SK-N-DZ (cell line): Measurements from ENCODE around the gene DAGLA.
A peak's percentile ranks its signal among the peaks of the same experiment; 100 is the strongest.

Source experiments
- DNase-seq: peaks from one replicate; pipeline ENCODE4 v3.0.0-alpha.2; 2015; ENCODE audit warnings: low spot score

Gene DAGLA

DNA sequence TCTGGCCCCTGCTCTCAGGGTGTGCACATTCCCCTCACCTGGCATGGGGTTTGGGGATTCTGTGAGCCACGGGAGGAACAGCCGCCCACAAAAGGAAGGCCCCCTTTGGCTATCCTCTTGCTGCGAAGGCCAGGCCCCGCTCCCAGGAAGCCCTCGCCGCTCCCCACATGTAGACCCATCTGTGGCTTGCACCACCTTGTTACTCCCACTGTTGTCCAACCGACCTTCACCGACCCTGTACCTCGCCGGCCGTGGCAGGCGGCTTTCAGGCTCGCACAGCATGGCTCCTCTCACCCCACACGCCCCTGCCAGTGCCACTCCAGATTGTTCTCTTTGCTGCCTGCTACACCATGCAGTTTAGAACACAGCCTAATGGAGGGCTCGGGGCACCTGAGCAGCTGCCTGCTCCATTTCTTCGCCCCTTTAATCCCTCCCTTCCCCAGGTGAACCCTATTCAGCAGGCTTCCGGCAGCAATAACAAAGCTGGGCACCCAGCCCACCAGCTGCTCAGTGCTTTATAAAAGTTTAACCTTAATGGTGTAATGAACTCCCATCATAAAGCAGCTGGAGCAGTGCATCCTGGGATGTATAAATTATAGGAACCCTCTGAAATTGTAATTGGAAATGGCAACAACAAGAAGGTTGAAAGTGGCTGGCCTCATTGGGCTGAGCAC, 10.7 kb downstream of the DAGLA start:
- DNase-seq: no peak

DNA sequence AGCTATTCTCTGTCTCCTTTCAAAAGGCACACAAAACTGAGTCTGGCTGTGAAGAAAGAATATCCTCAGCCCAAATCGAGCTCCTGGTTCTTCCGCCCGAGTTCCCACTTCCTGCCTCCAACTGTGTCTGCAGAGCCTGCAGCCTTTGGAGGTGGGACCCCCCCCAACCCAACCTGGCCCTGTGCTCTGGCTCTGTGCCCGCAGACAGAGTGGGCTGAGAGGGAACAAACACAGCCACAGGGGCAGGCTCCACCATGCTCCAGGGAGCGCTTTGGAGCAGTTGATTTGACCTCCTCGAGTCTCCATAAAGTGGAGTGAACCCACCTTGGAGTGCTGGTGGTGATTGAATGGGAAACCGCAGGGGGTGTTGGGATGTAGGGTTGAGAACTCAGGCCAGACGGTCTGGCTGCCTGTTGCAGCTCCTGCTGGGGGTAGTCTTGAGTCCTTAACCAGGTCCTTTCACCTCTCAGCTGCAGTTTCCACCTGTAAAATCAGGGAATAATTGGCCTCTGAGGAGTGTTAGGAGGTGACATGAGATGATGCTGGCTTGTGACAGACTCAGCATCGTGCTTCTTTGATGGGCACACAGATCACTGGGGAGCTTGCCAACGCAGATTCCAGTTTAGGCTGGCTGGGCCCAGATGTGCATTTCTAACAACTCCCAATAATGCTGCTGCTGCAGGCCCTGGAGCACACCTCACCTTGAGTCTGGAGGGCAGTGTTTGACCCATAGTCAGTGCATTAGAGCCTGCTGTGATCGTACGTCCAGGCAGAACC, 11.4 kb downstream of the DAGLA start:
- no peak for DNase-seq

DNA sequence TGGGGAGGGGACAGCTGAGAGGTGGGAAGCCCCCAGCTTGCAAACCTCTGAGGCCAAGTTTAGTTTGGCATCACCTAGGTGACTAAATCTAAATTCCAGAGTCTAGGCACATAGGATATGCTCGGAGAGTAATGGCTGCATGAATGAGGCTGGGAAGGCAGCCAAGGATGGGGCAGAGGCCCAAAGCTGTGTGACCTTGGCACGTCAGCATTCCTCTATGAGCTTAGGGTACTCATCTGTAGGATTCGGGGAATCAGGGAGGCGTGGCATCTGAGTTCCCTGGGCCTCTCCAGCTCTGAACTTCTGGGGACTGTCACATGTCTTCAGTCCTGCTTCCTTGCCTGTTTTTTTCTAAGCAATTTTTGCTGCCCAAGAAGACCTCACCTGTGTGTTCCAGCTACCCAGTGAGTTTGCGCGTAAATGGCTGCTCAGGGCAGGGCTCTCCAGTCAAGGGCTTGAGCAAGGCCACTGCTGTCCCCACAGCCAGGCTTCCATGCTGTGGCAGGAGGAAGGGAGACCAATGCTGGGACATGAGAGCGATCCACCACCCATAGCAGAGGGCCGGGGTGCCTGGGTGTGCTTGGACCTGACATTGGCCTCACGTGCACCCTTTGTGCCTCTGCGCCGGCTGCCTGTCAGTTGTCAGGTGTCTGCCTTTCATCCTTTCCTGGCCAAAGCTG, 13.9 kb downstream of the DAGLA start:
- DNase-seq: no peak

DNA sequence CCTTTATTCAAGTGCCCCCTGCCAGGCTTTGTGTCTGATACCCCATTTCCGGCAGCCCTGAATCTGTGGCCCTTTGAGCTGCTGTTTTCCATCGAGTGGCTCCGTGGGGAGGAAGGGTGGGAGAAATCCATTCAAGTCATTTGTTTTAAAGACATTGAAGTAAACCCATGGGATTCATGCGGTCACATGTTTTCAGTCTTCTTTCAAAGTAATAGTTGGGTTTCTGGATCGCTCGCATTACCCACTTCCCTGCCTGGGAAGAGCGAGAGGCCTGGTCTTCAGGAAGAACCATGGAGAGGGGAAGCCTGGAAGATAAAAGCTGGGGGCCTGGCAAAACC, 14.4 kb downstream of the DAGLA start:
- DNase-seq: no peak

DNA sequence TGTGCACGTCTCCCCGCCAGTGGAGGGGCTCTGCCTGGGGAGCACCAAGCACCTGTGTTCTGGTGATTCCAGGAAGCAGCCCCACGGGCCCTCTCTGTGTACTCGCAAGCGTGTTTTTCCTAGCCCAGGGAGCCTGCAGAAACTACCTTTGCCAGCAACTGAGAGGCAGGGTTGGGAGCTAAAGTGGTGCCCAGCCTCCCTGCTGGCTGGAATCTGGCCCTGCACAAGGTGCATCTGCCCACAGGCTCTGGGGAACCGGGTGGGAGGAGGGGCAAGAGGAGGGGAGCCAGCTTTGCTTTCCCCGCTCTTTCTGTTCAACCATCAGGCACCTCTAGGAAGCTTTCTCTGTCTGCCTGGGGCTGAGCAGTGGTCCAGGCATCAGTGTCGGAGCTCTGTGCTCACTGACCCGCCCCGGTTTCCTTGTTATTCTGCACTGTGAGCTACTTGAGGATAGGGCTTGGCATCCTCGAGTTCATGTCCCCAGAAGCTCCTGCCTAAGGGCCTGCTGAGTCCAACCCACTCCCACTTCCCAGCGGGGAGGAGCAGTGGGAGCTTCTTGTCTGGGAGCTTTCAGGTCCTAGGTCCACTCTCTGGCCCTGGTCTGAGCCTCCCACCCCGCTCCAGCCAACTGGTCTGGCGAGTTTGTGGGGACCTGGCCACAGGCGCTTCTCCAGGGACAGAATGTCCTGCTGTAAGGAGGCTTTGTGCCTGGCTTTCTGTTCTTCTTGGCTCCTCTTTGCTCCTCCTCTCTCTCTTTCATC, 14.9 kb downstream of the DAGLA start:
- DNase-seq: no peak

DNA sequence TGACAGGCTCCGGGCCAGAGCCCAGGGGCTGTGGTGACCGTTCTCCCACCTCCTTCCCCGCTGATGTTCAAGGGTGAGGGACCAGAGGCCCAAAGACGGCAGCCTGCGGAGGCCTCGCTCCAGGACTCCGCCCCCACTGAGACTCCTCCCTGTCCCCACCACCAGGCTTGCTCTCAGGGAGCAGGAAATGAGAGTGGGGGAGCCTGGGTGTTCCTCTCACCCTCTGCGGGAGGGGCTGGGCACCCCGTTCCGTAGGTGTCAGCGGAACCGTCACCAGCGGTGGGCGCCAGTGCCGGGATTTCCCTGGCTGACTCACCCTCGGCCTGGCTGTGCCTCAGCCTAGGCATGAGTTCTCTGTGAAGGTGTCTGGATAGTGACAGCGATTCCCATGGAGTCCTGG, 15.7 kb downstream of the DAGLA start:
- DNase-seq: no peak

DNA sequence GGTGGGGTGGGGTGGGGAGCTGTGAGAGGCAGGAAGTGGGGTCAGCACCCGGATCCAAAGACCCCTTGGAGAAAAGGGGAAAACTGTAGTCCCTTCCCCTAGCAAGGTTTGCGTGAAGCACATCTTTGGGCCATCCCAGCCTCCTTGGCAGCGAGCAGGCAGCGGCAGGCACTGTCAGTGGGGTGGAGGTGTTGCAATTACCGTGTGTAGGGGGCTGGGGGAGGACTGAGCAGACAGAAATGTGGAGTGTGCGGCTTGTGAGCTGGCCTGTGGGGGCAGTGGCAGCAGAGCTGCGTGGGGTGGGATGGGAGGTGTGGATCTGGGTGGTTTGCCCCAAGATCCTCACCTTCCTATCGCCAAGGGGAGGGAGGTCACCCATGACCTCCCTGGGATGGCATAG, 16.4 kb downstream of the DAGLA start:
- DNase-seq: no peak

DNA sequence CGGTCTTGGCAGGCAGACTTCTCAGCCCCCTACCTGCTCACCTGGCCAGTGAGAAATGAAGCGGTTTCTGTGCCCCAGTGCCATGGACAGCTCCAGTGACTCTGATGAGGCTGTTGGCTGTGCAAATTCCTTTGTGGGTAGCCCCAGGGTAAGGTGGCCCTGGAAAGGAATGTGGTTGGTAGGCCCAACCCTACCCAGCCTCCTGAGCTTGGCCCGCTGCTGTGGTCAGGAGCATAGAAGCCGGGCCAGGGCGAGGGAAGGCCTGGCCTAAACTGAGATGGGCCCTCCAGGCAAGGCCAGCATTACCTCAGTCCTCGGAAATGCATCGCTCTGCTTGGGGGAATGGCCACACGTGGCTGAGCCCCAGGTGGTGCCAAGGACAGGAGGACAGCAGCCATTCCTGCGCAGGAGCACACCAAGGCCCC, 16.9 kb downstream of the DAGLA start:
- no peak for DNase-seq

DNA sequence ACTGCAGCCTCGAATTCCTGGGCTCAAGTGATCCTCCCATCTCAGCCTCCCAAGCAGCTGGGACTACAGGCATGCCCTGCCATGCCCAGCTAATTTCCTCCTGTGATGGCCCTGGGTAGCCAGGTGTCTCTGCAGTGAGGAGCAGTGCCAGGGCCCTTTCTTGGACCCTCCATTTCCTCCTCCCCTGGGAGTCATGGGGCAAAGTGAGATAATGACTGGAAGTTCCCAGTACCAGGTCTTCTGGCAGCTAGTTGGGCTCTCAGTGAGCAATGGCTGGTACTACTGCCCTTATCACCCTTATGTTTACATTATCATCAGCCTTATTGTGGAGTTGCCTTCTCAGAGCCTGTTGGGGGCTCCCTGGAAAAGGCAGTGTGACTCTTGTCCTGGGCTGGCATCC, 17.6 kb downstream of the DAGLA start:
- no peak for DNase-seq

DNA sequence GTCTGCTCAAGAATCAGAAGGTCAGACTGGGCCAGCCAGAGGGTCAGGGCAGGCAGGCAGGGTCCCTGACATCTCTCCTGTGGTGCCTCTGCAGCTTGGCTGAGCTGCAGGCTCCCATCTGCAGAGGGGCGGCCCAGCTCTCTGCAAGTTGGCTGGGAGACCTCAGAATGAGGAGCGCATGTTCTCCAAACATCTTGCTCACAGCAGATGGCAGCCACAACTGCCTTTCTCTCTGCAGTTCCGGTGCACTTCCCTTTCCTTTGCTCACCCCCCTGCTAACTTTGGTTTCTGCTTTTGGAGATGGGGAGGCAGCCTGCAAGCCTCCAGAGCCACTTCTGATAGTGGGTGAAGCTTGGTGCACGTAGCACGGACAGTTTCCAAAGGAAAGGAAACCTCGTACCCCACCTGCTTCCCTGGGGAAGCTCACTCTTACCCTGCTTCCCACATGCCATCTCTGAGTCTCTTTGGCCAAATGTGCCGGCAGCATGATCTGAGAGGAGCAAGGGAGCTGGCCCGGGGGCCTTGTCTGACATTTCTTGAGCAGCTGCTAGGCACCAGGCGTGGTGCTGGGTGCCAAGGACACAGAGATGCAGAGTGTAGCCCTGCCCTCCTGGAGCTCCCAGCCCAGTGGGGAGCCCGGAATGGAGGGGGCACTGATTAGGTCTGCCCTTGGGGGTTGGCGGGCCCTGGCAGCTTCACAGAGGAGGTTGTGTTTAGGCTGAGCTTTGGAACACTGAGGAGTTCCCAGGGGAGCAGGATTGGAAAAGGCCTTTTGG, 18.2 kb downstream of the DAGLA start:
- DNase-seq: no peak

DNA sequence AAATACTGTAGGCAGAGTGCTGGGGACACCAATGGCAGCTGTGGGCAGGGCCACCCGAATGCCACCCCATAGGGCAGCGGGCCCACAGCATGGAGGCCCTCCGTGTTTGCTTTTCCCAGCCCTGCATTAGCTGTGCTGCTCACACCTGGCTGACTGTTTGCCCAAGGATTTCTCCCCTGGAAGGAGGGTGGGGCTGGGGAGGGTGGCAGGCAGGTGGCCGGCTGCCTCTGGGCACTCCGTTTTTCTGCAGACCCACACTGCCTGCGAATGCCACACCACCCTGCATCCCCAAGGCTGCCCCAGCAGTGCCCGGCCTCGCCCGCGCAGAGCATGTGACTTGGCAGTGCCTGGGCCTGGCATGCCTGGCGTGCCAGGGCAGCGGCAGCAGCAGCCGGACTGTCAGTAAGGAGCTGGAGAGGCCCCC, 19.6 kb downstream of the DAGLA start:
- no peak for DNase-seq

DNA sequence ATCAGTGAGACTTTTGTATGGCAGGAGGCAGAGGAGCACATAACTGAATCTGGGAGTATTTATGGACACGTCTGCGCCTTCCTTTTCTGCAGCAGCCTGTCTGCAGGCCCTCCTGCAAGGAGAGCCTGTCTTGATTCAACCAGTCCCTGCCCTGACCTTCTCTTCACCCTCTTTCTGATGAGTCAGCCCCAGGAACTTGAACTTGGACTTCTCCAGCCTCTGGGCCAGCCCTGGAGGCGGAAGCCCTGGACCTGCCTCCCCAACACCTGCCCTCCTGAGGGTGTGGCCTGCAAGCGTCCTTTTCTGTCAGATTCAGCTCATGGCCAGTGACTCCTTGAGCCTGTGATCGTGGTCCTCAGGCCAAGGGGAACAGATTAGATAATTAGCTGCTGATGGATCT, 20.0 kb downstream of the DAGLA start:
- DNase-seq: no peak

DNA sequence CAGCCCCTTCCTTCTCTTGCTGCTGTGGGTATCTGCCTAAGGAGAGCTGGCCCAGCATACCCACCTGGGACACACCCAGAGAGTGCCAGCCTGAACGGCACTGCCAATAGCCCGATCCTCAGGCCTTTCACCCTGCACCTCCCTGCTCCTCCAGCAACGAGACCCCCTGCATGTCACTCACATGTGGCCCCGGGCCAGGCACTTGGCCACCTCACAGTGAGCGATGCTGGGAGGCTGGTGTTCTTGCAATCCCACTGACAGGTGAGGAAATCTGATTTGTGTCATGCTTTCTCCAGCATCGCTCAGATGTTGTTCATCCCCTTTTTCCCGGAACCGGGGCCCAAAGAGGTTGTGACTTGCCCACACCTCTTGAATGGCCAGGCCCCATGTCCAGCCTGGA, 20.5 kb downstream of the DAGLA start:
- no peak for DNase-seq

DNA sequence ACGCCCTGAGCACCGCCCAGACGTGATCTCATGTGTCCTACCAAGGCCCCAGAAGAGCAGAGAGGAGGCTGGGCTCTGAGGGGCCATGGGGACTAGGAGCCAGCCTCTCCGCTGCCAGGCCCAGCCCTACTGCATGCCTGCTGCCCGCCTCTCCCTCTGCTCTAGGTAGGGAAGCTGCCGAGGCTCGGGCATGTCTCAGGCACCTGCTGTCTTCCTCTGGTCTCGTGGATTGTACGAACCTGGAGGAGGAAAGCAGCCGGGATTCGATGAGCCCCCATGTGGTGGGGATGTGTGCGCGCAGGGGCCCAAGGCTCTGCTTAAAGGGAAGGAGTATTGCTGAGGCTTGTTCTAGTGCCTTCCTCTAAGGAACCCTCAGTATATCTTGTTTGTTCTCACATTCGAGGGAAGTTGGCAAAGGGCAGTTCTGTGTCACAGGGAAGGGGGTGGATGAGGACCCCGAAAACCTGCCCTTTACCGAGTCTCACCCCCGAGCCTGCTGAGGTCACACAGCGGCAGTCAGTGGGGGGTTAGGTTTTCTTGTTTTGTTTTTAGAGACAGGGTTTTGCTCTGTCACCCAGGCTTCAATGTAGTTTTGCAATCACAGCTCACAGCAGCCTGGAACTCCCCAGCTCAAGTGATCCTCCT, 21.2 kb downstream of the DAGLA start:
- DNase-seq: peak; percentile 64

DNA sequence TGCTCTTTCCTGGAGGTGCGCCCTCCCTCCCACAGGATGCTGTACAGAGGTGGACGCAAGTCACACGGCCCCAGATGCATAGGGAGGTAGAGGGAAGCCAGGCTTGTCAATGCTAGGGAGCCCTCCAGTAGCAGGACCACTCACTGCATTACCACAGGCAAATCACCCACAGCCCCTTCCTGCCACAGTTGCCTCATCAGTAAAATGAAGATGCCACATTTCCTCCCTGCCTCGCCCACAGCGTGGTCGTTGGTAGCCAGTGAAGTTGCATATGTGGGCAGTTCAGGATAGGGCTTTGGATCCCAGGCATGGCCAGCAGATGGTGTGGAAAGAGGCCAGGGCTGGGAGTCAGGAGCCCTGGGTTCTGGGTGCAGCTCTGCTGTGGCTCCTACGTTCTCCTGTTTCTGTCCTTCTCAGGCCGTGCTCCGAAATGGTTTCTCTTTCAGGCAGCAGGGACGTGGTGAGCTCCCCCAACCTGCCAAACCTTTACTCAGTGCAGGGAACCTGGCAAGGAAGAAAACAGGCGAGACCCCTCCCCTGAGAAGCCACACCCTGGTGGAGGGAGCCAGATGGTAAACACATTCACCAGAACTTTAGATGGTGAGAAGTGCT, 22.6 kb downstream of the DAGLA start:
- no peak for DNase-seq

DNA sequence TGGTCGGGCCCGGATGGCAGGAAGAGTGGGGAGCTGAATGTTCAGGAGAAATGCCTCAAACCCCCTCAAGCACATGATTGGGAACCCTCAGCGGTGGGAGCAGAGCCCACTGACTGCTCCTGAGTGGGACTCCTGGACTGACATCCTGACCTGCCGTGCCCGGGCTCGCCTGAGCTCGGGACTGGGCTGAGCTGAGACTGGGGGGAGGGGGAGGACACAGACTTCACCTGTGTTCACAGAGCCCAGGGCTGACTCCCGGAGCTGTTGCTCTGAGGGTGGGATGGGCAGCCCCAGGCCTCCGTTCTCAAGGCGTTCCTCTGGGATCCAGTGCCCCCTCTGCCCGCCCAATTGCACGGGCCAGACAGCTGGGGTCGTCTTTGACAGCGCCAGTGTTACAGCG, 24.6 kb downstream of the DAGLA start:
- DNase-seq: no peak

DNA sequence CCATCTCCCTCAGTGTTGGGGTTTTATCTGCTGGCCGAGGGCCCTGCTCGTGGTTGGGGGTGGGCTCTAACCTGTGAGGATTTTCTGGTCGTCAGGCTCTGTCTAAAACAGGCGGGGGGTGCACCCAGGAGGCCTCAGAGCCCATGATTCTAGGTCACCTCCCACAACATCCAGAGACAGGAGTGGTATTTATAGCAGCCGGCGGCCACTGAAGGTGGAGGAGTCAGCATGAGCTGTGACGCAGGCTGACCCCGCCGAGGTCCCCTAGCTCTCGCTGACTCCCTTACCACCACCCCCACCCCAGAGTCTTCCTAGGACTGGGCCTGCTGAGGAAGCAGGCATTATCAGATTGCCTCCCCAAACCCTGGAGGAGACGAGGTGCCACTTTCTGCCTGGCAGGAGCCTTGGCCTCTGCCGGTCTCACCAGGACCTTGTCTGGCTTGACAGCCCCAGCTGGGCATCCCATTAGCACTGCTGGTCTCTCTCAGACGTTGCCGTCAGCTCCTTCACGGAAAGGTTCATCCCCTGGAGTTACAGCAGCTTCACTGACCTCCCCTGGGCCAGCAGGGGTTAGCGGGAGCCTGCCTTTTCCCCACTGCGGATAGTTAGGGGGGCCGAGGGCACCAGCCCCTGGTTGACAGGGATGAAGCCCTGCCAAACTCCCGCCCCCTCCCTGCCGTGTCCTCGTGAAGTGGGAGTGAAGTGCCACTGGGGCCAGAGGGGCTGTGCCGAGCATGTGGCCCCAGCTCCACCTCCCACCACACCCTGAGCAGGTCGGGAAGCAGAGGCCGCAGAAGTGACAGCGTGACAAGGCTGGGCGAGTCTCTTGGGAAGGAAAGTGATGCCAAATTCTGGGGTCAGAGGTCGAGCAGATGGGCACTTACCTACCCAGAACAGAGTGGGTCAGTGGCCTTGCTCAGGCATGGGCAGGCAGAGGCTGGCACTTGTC, 26.5 kb downstream of the DAGLA start:
- DNase-seq: no peak

DNA sequence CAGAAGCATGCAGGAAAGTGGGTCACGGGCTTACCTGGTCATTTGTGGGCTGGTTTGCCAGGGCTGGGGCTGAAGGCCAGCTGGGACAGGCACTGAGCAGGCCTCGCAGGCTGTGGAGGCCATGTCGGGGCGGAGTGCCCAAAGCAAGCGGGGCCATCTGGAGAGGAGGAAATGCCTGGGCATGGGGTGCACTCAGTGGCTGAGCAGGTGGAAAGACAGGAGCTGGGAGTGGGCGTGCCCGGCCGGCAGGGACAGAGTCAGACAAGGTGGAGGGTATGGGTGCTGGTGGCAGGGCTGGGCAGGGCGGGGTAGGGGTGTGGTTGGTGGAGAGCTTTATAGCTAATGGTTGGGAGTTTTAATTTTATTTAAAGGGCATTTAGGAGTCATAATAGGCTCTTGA, 27.4 kb downstream of the DAGLA start:
- no peak for DNase-seq

DNA sequence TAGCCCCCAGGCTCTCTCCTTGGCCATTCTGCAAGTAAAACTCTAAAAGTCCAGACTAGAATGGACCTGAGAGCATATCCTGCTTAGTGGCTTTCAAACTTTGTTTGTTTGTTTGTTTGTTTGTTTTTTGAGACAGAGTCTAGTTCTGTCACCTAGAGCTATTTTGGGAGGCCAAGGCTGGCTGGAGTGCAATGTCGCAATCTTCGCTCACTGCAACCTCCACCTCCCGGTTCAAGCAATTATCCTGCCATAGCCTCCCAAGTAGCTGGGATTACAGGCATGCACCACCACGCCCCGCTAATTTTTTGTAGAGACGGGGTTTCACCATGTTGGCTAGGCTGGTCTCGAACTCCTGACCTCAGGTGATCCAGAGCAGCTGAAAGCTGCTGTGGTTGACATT, 28.9 kb downstream of the DAGLA start:
- DNase-seq: no peak
